B cell (primary cell): ENCODE results near the gene ARHGDIB. TPM values are rescaled to one million over a fixed set of nuclear protein-coding genes. Genes with fewer than 3 reads are reported as not detected.

ENCODE experiments used
- ATAC-seq: fragments of 200-7000 bp; cut with Tn5 transposase; one replicate; pipeline ENCODE4 v1.10.0; 2021; ENCODE audit warnings: low read depth, mild to moderate bottlenecking, moderate number of reproducible peaks, moderate library complexity
- CTCF ChIA-PET: fragments of 350-600 bp; sonication (Branson Sonifier 250); formaldehyde crosslinking; loops from one replicate; lab custom pipeline; 2021; ENCODE audit warnings: antibody characterized with exemption, inconsistent platforms; lab: Charles Lee
- POLR2A ChIA-PET: fragments of 350-600 bp; sonication (Branson Sonifier 250); formaldehyde crosslinking; loops from one replicate; lab custom pipeline; 2021; ENCODE audit warnings: antibody characterized with exemption; lab: Charles Lee
- DNase-seq: peaks from one replicate; pipeline ENCODE4 v3.0.0; 2013
- H2AFZ ChIP-seq: 2 replicates; pipeline ENCODE4 v1.6.1; 2012; ENCODE audit warnings: mild to moderate bottlenecking, low read depth, low read length; ENCODE audit not compliant: insufficient read depth, poor library complexity, severe bottlenecking
- H3K27ac ChIP-seq, 2 donors: 1 replicate in 1 of 2; 2 replicates in 1 of 2; pipeline ENCODE4 v1.5.1; 2012 to 2013; ENCODE audit warnings: low read length in 2 of 2, mild to moderate bottlenecking in 2 of 2, moderate library complexity in 1 of 2
- H3K27me3 ChIP-seq, 4 experiments: fragments of 200-600 bp in 1 of 4; sonication (generic) in 1 of 4; replicated peaks in 1 of 4; 1 replicate in 2 of 4; 2 replicates in 2 of 4; pipeline versions ENCODE4 v1.6.1 to v1.7.0; 2013 to 2016; ENCODE audit warnings: low read length in 3 of 4, mild to moderate bottlenecking in 2 of 4, mixed read lengths in 1 of 4, moderate library complexity in 1 of 4; ENCODE audit not compliant: insufficient read depth in 4 of 4, control insufficient read depth in 3 of 4; ENCODE audit errors: control extremely low read depth in 1 of 4
- H3K36me3 ChIP-seq, 2 experiments: replicated peaks in 1 of 2; 1 replicate in 1 of 2; 2 replicates in 1 of 2; pipeline versions ENCODE4 v1.6.1 to v1.7.1; 2013; ENCODE audit warnings: low read length in 1 of 2; ENCODE audit not compliant: insufficient read depth in 2 of 2, control insufficient read depth in 1 of 2; ENCODE audit errors: control extremely low read depth in 1 of 2, extremely low read depth in 1 of 2
- H3K4me1 ChIP-seq, 2 donors: fragments of 200-600 bp in 1 of 2; sonication (generic) in 1 of 2; 1 replicate in 1 of 2; 2 replicates in 1 of 2; pipeline versions ENCODE4 v1.5.1 to v1.6.1; 2013 to 2017; ENCODE audit warnings: low read length in 2 of 2; ENCODE audit not compliant: control insufficient read depth in 2 of 2, insufficient read depth in 2 of 2
- H3K4me2 ChIP-seq: replicated peaks from 2 replicates; pipeline ENCODE3; 2012; ENCODE audit warnings: mild to moderate bottlenecking, low read depth, low read length; ENCODE audit not compliant: poor library complexity, severe bottlenecking
- H3K4me3 ChIP-seq, 5 experiments: fragments of 200-600 bp in 1 of 5; sonication (generic) in 1 of 5; 1 replicate in 3 of 5; 2 replicates in 2 of 5; pipeline versions ENCODE4 v1.5.1 to v1.7.0; 2011 to 2016; ENCODE audit warnings: low read length in 4 of 5, mild to moderate bottlenecking in 4 of 5, low read depth in 2 of 5, control low read depth in 1 of 5, moderate library complexity in 1 of 5; ENCODE audit not compliant: insufficient read depth in 1 of 5; ENCODE audit errors: control extremely low read depth in 1 of 5, extremely low read depth in 1 of 5
- H3K79me2 ChIP-seq: fragments of 200-600 bp; sonication (generic); one replicate; pipeline ENCODE4 v1.6.0; 2016; ENCODE audit warnings: low read length; ENCODE audit not compliant: control insufficient read depth, insufficient read depth
- H3K9ac ChIP-seq: fragments of 200-600 bp; sonication (generic); 2 replicates; pipeline ENCODE4 v1.6.1; 2017; ENCODE audit warnings: mild to moderate bottlenecking, low read length, moderate library complexity
- H3K9me3 ChIP-seq, 3 donors: one replicate each; pipeline versions ENCODE4 v1.6.1 to v1.7.1; 2013; ENCODE audit warnings: low read length in 2 of 3; ENCODE audit not compliant: control insufficient read depth in 2 of 3, insufficient read depth in 1 of 3; ENCODE audit errors: control extremely low read depth in 1 of 3
- H4K20me1 ChIP-seq: 2 replicates; pipeline ENCODE4 v1.6.0; 2012; ENCODE audit warnings: mild to moderate bottlenecking, low read length; ENCODE audit not compliant: insufficient read depth, control insufficient read depth, poor library complexity, severe bottlenecking
- H3K27ac Mint-ChIP-seq: one replicate; pipeline ENCODE4 v1.8.0; 2021; ENCODE audit warnings: mixed read lengths
- H3K27me3 Mint-ChIP-seq: one replicate; pipeline ENCODE4 v1.8.0; 2021; ENCODE audit warnings: mixed read lengths
- H3K4me1 Mint-ChIP-seq: one replicate; pipeline ENCODE4 v1.8.0; 2021; ENCODE audit warnings: mixed read lengths
- H3K4me3 Mint-ChIP-seq: one replicate; pipeline ENCODE4 v1.8.0; 2021; ENCODE audit warnings: mixed read lengths
- H3K9me3 Mint-ChIP-seq: one replicate; pipeline ENCODE4 v1.8.0; 2022; ENCODE audit warnings: mixed read lengths; ENCODE audit not compliant: insufficient read depth
- EZH2 ChIP-seq: IDR thresholded peaks from 2 replicates; pipeline ENCODE4 v1.6.1; 2012; ENCODE audit warnings: borderline replicate concordance, low read depth, mild to moderate bottlenecking, moderate library complexity, low read length; ENCODE audit not compliant: insufficient read depth, poor library complexity, severe bottlenecking
- WGBS: methylation state at CpG from one replicate; pipeline ENCODE4 v1.1.5; 2013; ENCODE audit warnings: missing lambda C conversion rate; ENCODE audit not compliant: insufficient coverage; 5-methylcytosine and 5-hydroxymethylcytosine counted together
- intact Hi-C: fragments of 100-400 bp; cut with micrococcal nuclease; formaldehyde crosslinking; loops from one replicate; pipeline ENCODE4 v1.10.0; 2022
- polyA plus RNA-seq: library from polyadenylated mRNA; depleted of rRNA; stranded (reverse); fragments of >200 nt; gene quantifications from 2 replicates; pipeline ENCODE4 v1.2.3, GENCODE V29; 2012
- total RNA-seq, 2 donors: library from RNA; stranded (reverse); fragments of 120-200 nt in 1 of 2; gene quantifications; 1 replicate in 1 of 2; 2 replicates in 1 of 2; pipeline versions ENCODE4 v1.2.3 to v1.2.4, GENCODE V29; 2013 to 2022
- TF ChIP-seq, protein P1 (sequence below): fragments of 200-600 bp; IDR thresholded peaks from one replicate; pipeline ENCODE4 v1.8.0; 2022; ENCODE audit warnings: antibody characterized with exemption, mild to moderate bottlenecking

ARHGDIB gene
- total and polyA plus RNA-seq, 2 donors (not counting 1 experiment from before 2014, with no cell fraction given), result 514 to 826 TPM

DNA sequence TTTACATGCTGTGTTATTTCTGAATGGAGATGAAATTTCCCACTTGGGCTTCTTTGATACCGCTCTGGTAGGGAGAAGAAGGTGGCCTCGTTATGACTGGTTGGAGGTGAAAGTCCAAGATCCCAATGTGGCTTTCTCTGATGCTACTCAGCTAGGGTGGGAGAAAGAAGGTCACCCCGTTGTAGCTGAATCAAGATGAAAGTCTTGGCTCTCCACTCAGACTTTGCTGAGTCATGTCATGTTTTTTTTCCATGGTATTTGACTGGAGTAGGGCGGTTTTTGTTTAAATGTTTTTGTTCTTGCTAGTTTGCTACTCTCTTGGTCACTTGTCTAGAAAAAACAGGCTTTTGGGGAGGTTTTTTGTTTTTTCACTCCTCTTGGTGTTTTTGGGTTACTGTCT is 9.1 kb upstream of the ARHGDIB start:
- ATAC-seq (no peak), DNase-seq (no peak)
- H3K4me2 ChIP-seq, result no peak overlapping the region
- no peak overlapping the region for H3K9ac ChIP-seq
- no peaks in the 10 kb centered on the region for H3K9me3 ChIP-seq
- H3K4me1 ChIP-seq, result no peaks in the 10 kb centered on the region
- no peaks in the 10 kb centered on the region for H4K20me1 ChIP-seq
- no peaks in the 10 kb centered on the region for H3K36me3 ChIP-seq
- no peak overlapping the region for H3K27ac ChIP-seq
- no peaks in the 10 kb centered on the region for H3K9me3 Mint-ChIP-seq
- no peak overlapping the region for H2AFZ ChIP-seq
- H3K4me3 Mint-ChIP-seq, result no peak overlapping the region
- H3K4me1 Mint-ChIP-seq, result peaks cover 3% of the 10 kb centered on the region
- no peak overlapping the region for H3K4me3 ChIP-seq
- ChIA-PET CTCF (no interaction called here), POLR2A (no interaction called here)
- H3K79me2 ChIP-seq, result peaks cover 13% of the 10 kb centered on the region
- TF ChIP-seq, protein P1, sequence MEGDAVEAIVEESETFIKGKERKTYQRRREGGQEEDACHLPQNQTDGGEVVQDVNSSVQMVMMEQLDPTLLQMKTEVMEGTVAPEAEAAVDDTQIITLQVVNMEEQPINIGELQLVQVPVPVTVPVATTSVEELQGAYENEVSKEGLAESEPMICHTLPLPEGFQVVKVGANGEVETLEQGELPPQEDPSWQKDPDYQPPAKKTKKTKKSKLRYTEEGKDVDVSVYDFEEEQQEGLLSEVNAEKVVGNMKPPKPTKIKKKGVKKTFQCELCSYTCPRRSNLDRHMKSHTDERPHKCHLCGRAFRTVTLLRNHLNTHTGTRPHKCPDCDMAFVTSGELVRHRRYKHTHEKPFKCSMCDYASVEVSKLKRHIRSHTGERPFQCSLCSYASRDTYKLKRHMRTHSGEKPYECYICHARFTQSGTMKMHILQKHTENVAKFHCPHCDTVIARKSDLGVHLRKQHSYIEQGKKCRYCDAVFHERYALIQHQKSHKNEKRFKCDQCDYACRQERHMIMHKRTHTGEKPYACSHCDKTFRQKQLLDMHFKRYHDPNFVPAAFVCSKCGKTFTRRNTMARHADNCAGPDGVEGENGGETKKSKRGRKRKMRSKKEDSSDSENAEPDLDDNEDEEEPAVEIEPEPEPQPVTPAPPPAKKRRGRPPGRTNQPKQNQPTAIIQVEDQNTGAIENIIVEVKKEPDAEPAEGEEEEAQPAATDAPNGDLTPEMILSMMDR, result no peak
- TF ChIP-seq EZH2, result no peak
- intact Hi-C loops, result no loop called here
- no peaks in the 10 kb centered on the region for H3K27me3 Mint-ChIP-seq
- no peak overlapping the region for H3K27ac Mint-ChIP-seq
- no peaks in the 10 kb centered on the region for H3K27me3 ChIP-seq
- 77% methylated on average over 4 of the region's 4 CpGs for WGBS

DNA sequence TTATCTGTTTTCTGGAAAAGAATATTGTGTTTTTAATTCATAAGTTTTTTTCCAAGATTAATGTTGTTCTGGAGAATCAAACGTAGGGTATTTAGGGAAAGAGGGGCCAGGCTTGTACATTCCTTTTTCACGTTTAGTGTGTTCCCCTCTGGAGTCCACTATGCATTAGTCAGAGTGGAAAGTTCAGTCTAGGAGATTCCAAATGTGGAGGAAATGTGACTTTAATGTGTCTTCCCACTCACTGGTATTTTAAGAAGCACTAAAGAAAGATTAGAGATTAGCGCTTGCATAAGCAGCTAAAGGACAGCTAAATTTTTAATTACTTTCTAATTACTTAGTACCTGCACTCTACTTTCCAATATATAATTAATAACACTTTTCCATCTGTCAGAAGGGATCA is 7.1 kb upstream of the ARHGDIB start:
- H3K9ac ChIP-seq, result no peak overlapping the region
- peaks cover 2 to 5% of the 10 kb centered on the region in 2 donors for H3K4me1 ChIP-seq
- H3K9me3 ChIP-seq, result no peaks in the 10 kb centered on the region
- peaks cover 31% of the 10 kb centered on the region for H3K79me2 ChIP-seq
- H3K4me1 Mint-ChIP-seq, result peaks cover 9% of the 10 kb centered on the region
- no peaks in the 10 kb centered on the region for H3K27me3 ChIP-seq
- no peaks in the 10 kb centered on the region for H4K20me1 ChIP-seq
- intact Hi-C loops, result no loop called here
- WGBS, result 89% methylated on average over 2 of the region's 3 CpGs
- no peak overlapping the region for H3K4me3 ChIP-seq
- ATAC-seq (no peak), DNase-seq (no peak)
- ChIA-PET POLR2A (no interaction called here), CTCF (interaction anchor here (0.9 kb wide), 1 partner anchor 9 kb away, joined by 3 read pairs; no protein-coding TSS in a partner anchor)
- no peak overlapping the region for H3K27ac Mint-ChIP-seq
- no peaks in the 10 kb centered on the region for H3K36me3 ChIP-seq
- no peak overlapping the region for H3K4me3 Mint-ChIP-seq
- no peak overlapping the region for H3K27ac ChIP-seq
- H3K4me2 ChIP-seq, result no peak overlapping the region
- H3K27me3 Mint-ChIP-seq, result no peaks in the 10 kb centered on the region
- H2AFZ ChIP-seq, result no peak overlapping the region
- TF ChIP-seq, protein P1, result no peak
- no peak for TF ChIP-seq EZH2
- no peaks in the 10 kb centered on the region for H3K9me3 Mint-ChIP-seq
